ENCODE measurements around the gene NT5DC3. TPM values are rescaled to one million over a fixed set of nuclear protein-coding genes. Genes with fewer than 3 reads are reported as not detected.
A peak's percentile ranks its signal among the peaks of the same experiment; 100 is the strongest.

NT5DC3 gene
- total and polyA plus RNA-seq, 9 of the 15 experiments (the other 6 are each of a cell fraction or from before 2014, with no cell fraction given) = 6.3 to 33.5 (median 24.5) TPM

DNA sequence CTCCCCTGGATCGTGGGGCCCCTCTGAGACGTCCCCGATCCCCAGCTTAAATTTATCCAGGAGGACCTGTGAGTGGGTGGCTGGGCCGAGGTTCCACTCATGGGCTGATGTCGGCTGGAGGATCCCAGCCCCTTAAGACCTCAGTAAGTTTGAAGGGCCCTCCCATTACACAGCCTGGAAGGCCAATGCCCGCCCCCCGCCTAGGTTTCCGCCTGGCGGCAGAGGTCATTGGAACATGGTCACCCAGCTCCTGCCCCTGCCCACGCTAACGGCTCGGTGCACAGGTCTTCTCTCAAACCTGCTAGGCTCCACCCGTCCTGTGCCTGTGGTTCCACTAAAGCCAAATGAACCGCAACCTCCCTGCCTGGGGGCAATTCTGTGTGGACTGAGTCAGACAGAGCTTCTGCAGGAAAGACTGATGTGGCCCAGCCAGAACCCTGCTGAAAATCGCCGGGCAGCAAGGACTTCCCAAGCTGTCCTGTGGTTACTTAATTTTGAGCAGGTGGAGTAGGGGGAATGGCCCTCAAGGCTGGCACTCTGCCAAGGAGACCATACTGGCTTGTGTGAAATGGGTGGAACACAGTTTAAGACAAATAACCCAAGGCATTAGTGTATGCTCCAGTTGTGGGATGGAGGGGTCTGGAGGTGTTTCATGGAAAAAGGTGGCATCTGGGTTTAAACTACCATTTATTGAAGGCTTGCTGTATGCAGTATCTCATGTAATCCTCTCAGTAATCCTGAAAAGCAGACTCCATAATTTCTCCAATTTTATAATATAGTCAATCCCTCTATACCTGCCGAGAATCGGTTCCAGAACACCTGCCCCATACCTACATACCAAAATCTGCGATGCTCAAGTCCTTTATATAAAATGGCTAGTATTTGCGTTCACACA lies 903 bp upstream of the NT5DC3 start (continued):
- TF ChIP-seq, protein P1, sequence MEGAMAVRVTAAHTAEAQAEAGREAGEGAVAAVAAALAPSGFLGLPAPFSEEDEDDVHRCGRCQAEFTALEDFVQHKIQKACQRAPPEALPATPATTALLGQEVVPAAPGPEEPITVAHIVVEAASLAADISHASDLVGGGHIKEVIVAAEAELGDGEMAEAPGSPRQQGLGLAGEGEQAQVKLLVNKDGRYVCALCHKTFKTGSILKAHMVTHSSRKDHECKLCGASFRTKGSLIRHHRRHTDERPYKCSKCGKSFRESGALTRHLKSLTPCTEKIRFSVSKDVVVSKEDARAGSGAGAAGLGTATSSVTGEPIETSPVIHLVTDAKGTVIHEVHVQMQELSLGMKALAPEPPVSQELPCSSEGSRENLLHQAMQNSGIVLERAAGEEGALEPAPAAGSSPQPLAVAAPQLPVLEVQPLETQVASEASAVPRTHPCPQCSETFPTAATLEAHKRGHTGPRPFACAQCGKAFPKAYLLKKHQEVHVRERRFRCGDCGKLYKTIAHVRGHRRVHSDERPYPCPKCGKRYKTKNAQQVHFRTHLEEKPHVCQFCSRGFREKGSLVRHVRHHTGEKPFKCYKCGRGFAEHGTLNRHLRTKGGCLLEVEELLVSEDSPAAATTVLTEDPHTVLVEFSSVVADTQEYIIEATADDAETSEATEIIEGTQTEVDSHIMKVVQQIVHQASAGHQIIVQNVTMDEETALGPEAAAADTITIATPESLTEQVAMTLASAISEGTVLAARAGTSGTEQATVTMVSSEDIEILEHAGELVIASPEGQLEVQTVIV (CRISPR knock-in tag; IDR thresholded peaks at IDR 0.05; ENCODE audit: borderline replicate concordance) = no peak
- TF ChIP-seq TBL1XR1 (IDR thresholded peaks at IDR 0.05; ENCODE audit: low read length in 2 of 2) = no peak
- 0 out of 2 replicates have a peak, but pooled peaks have one; percentile 81 for TF ChIP-seq SP1 (CRISPR knock-in tag; IDR thresholded peaks at IDR 0.05)
- peak; percentile 70 for TF ChIP-seq POLR2A (conservative IDR thresholded peaks at IDR 0.05)
- 0 out of 2 replicates have a peak, but pooled peaks have one; percentile 27 for TF ChIP-seq ELF4 (CRISPR knock-in tag; IDR thresholded peaks at IDR 0.05)
- TF ChIP-seq, protein P2, sequence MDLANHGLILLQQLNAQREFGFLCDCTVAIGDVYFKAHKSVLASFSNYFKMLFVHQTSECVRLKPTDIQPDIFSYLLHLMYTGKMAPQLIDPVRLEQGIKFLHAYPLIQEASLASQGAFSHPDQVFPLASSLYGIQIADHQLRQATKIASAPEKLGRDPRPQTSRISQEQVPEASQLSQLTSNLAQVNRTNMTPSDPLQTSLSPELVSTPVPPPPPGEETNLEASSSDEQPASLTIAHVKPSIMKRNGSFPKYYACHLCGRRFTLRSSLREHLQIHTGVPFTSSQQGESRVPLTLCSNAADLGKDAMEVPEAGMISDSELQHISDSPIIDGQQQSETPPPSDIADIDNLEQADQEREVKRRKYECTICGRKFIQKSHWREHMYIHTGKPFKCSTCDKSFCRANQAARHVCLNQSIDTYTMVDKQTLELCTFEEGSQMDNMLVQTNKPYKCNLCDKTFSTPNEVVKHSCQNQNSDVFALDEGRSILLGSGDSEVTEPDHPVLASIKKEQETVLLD (IDR thresholded peaks at IDR 0.05) = no peak
- no peak for TF ChIP-seq MAFF (IDR thresholded peaks at IDR 0.05; ENCODE audit: low read length)
- no peak for TF ChIP-seq TSHZ1 (CRISPR knock-in tag; IDR thresholded peaks at IDR 0.05)
- TF ChIP-seq, protein P3, sequence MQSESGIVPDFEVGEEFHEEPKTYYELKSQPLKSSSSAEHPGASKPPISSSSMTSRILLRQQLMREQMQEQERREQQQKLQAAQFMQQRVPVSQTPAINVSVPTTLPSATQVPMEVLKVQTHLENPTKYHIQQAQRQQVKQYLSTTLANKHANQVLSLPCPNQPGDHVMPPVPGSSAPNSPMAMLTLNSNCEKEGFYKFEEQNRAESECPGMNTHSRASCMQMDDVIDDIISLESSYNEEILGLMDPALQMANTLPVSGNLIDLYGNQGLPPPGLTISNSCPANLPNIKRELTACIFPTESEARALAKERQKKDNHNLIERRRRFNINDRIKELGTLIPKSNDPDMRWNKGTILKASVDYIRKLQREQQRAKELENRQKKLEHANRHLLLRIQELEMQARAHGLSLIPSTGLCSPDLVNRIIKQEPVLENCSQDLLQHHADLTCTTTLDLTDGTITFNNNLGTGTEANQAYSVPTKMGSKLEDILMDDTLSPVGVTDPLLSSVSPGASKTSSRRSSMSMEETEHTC (IDR thresholded peaks at IDR 0.05) = no peak
- TF ChIP-seq, protein P4, sequence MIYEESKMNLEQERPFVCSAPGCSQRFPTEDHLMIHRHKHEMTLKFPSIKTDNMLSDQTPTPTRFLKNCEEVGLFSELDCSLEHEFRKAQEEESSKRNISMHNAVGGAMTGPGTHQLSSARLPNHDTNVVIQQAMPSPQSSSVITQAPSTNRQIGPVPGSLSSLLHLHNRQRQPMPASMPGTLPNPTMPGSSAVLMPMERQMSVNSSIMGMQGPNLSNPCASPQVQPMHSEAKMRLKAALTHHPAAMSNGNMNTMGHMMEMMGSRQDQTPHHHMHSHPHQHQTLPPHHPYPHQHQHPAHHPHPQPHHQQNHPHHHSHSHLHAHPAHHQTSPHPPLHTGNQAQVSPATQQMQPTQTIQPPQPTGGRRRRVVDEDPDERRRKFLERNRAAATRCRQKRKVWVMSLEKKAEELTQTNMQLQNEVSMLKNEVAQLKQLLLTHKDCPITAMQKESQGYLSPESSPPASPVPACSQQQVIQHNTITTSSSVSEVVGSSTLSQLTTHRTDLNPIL (CRISPR knock-in tag; IDR thresholded peaks at IDR 0.05) = no peak
- TF ChIP-seq ZNF583 (CRISPR knock-in tag; IDR thresholded peaks at IDR 0.05) = no peak
- peak; percentile 43 for TF ChIP-seq RBM39 (optimal IDR thresholded peaks at IDR 0.05; ENCODE audit: low read depth, low read length)
- TF ChIP-seq PHB2 (IDR thresholded peaks at IDR 0.05; ENCODE audit: low read depth) = no peak
- TF ChIP-seq ZFX (CRISPR knock-in tag; IDR thresholded peaks at IDR 0.05) = peak; percentile 82
